ENCODE measurements around the gene LCMT2.
"Not testable (repeated sequence)": the region's sequence is repeated elsewhere in the genome, so short reads cannot be mapped to it uniquely, and the experiment has no call there.

LCMT2 gene

GRCh38 chr15:43294091-43294706 lies 36.2 kb downstream of the LCMT2 start:
- no peaks in the 10 kb centered on the region for H3K27me3 ChIP-seq (ENCODE audit: control insufficient read depth, insufficient read depth, low read length)
- no peaks in the 10 kb centered on the region for H3K4me1 ChIP-seq (ENCODE audit: control insufficient read depth, insufficient read depth, low read length)
- H3K36me3 ChIP-seq (ENCODE audit: control insufficient read depth, insufficient read depth, low read length), result no peaks in the 10 kb centered on the region
- H3K4me3 ChIP-seq (ENCODE audit: low read length), result no peak overlapping the region
- no peak overlapping the region for H3K27ac ChIP-seq (ENCODE audit: low read depth, low read length)
- H3K9ac ChIP-seq (ENCODE audit: low read length), result no peak overlapping the region

- H3K4me3 ChIP-seq (ENCODE audit: low read length), result no peak overlapping the region
- H3K4me1 ChIP-seq (ENCODE audit: control insufficient read depth, insufficient read depth, low read length), result no peaks in the 10 kb centered on the region
- H3K27me3 ChIP-seq (ENCODE audit: control insufficient read depth, insufficient read depth, low read length), result no peaks in the 10 kb centered on the region
- H3K36me3 ChIP-seq (ENCODE audit: control insufficient read depth, insufficient read depth, low read length), result no peaks in the 10 kb centered on the region
- no peak overlapping the region for H3K27ac ChIP-seq (ENCODE audit: low read depth, low read length)
- no peak overlapping the region for H3K9ac ChIP-seq (ENCODE audit: low read length)
Measured at GRCh38 chr15:43293432-43293831, 36.9 kb downstream of the LCMT2 start.

DNA sequence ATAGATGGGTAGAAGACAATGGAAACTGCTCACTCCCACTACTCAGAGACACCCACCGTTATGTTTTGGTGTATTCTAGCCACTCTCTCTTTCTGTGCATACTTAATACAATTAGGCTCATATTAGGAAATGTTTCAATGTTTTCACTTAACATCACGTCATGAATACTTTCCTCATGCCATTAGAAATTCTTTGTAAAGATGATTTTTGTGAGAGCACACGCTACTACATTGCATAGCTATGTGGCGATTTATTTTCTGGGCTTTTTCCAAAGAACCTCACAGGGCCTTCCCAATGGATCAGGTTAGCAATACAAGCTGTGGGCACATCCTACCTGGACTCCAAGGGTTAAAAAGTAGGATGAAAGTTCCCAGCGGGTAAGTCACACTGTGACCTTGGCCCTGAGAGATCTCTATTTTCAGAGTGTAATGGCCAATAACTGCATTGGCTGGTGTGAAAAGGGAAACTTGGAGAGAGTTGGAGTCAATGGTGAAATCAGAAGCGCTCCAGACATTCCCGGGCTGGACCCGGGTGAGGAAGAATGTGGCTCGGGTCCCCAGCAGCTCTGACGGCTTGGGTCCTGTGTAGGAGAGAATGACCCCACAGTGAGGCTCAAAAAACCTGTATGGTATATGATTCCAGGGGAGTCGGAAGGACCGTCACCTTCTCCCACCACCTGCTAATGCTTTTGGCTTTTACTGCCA lies 37.8 kb downstream of the LCMT2 start:
- Histone ChIP-seq H3K4me3 (ENCODE audit: low read length) (no peak overlapping the region), H3K9ac (ENCODE audit: low read length) (no peak overlapping the region), H3K4me1 (ENCODE audit: control insufficient read depth, insufficient read depth, low read length) (no peaks in the 10 kb centered on the region), H3K27ac (ENCODE audit: low read depth, low read length) (no peak overlapping the region), H3K36me3 (ENCODE audit: control insufficient read depth, insufficient read depth, low read length) (no peaks in the 10 kb centered on the region), H3K27me3 (ENCODE audit: control insufficient read depth, insufficient read depth, low read length) (no peaks in the 10 kb centered on the region)

- H3K4me3 ChIP-seq (ENCODE audit: low read length); H3K36me3 ChIP-seq (ENCODE audit: control insufficient read depth, insufficient read depth, low read length); H3K9ac ChIP-seq (ENCODE audit: low read length); H3K27me3 ChIP-seq (ENCODE audit: control insufficient read depth, insufficient read depth, low read length); H3K27ac ChIP-seq (ENCODE audit: low read depth, low read length); H3K4me1 ChIP-seq (ENCODE audit: control insufficient read depth, insufficient read depth, low read length): not testable (repeated sequence)
Measured at GRCh38 chr15:43289656-43290055, 40.7 kb downstream of the LCMT2 start.

DNA sequence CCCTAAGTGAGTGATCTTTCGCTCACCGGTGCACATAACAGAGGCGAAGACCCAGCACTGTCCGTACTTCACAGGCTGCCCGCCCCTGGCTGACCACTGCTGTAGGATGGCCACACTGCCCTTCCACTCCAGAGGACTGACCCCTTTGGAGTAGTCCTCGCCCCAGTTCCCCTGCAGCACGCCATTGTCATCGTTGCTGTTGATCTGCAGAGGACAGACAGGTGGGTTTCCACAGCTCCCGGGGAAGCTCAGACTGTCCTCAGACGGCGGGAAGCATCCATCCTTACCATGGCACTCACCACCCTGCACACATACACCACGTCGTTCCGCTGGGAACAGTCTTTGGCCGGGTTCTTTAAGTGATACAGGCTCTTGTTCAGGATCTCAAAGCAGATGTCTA lies 43.1 kb downstream of the LCMT2 start:
- Histone ChIP-seq H3K4me1 (ENCODE audit: control insufficient read depth, insufficient read depth, low read length) (no peaks in the 10 kb centered on the region), H3K9ac (ENCODE audit: low read length) (no peak overlapping the region), H3K27me3 (ENCODE audit: control insufficient read depth, insufficient read depth, low read length) (no peaks in the 10 kb centered on the region), H3K36me3 (ENCODE audit: control insufficient read depth, insufficient read depth, low read length) (no peaks in the 10 kb centered on the region), H3K27ac (ENCODE audit: low read depth, low read length) (no peak overlapping the region), H3K4me3 (ENCODE audit: low read length) (no peak overlapping the region)

GRCh38 chr15:43286074-43286473 lies 44.3 kb downstream of the LCMT2 start:
- H3K36me3 ChIP-seq (ENCODE audit: control insufficient read depth, insufficient read depth, low read length), result no peaks in the 10 kb centered on the region

DNA sequence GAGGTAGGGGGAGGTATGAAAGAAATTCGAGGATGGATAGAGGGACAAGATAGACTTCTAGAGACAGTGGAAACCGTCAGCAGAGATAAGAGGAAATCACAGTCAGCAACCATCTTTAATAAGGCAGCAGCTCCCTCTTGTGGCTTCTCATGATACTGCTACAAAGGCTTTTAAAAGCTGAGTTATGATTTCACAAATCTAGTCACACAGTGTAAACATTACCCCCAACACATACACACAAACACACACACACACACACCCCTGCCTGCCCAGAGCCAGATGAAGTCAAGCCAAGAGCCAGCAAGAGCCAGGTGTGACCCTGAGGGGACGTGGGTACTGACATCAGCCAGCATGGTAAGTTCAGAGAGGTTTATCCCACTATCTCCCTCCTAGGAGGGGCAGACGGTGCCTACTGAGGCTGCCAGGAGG lies 44.8 kb downstream of the LCMT2 start:
- Histone ChIP-seq H3K27ac (ENCODE audit: low read depth, low read length) (no peak overlapping the region), H3K4me1 (ENCODE audit: control insufficient read depth, insufficient read depth, low read length) (no peaks in the 10 kb centered on the region), H3K27me3 (ENCODE audit: control insufficient read depth, insufficient read depth, low read length) (no peaks in the 10 kb centered on the region), H3K4me3 (ENCODE audit: low read length) (no peak overlapping the region), H3K36me3 (ENCODE audit: control insufficient read depth, insufficient read depth, low read length) (no peaks in the 10 kb centered on the region), H3K9ac (ENCODE audit: low read length) (no peak overlapping the region)

More at GRCh38 chr15:43286074-43286473, 44.3 kb downstream of the LCMT2 start:
- Histone ChIP-seq H3K9ac (ENCODE audit: low read length) (no peak overlapping the region), H3K4me1 (ENCODE audit: control insufficient read depth, insufficient read depth, low read length) (no peaks in the 10 kb centered on the region), H3K4me3 (ENCODE audit: low read length) (no peak overlapping the region), H3K27me3 (ENCODE audit: control insufficient read depth, insufficient read depth, low read length) (no peaks in the 10 kb centered on the region), H3K27ac (ENCODE audit: low read depth, low read length) (no peak overlapping the region)

GRCh38 chr15:43283526-43283925 lies 46.8 kb downstream of the LCMT2 start:
- Histone ChIP-seq H3K27me3 (ENCODE audit: control insufficient read depth, insufficient read depth, low read length) (no peaks in the 10 kb centered on the region), H3K27ac (ENCODE audit: low read depth, low read length) (no peak overlapping the region), H3K9ac (ENCODE audit: low read length) (no peak overlapping the region), H3K4me3 (ENCODE audit: low read length) (no peak overlapping the region), H3K4me1 (ENCODE audit: control insufficient read depth, insufficient read depth, low read length) (no peaks in the 10 kb centered on the region), H3K36me3 (ENCODE audit: control insufficient read depth, insufficient read depth, low read length) (no peaks in the 10 kb centered on the region)

- H3K36me3 ChIP-seq (ENCODE audit: control insufficient read depth, insufficient read depth, low read length), result no peaks in the 10 kb centered on the region
- H3K27me3 ChIP-seq (ENCODE audit: control insufficient read depth, insufficient read depth, low read length), result no peaks in the 10 kb centered on the region
- no peaks in the 10 kb centered on the region for H3K4me1 ChIP-seq (ENCODE audit: control insufficient read depth, insufficient read depth, low read length)
- H3K4me3 ChIP-seq (ENCODE audit: low read length), result no peak overlapping the region
- no peak overlapping the region for H3K9ac ChIP-seq (ENCODE audit: low read length)
- H3K27ac ChIP-seq (ENCODE audit: low read depth, low read length), result no peak overlapping the region
Measured at GRCh38 chr15:43281926-43282602, 48.3 kb downstream of the LCMT2 start.

DNA sequence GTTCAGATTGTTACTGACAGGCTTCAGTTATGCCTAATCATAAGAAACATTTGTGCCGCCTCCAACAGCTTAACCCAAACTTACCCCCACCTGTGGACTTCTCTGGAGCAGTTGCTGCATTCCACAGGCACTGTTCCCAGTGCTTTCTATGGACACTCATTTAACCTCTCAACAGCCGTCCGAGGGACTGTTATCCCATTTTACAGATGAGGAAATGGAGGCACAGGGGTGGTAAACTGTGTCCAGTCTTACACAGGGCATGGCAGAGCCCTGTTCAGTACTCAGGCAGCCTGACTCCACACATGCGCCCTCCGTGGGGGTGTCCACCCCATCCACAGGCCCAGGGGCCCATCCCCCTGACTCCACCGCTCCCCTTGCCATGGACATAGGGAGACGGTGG lies 49.4 kb downstream of the LCMT2 start:
- Histone ChIP-seq H3K4me3 (ENCODE audit: low read length) (no peak overlapping the region), H3K4me1 (ENCODE audit: control insufficient read depth, insufficient read depth, low read length) (no peaks in the 10 kb centered on the region), H3K36me3 (ENCODE audit: control insufficient read depth, insufficient read depth, low read length) (no peaks in the 10 kb centered on the region), H3K27me3 (ENCODE audit: control insufficient read depth, insufficient read depth, low read length) (no peaks in the 10 kb centered on the region), H3K27ac (ENCODE audit: low read depth, low read length) (no peak overlapping the region), H3K9ac (ENCODE audit: low read length) (no peak overlapping the region)

GRCh38 chr15:43279496-43279895 lies 50.9 kb downstream of the LCMT2 start:
- Histone ChIP-seq H3K4me3 (ENCODE audit: low read length) (no peak overlapping the region), H3K9ac (ENCODE audit: low read length) (no peak overlapping the region), H3K4me1 (ENCODE audit: control insufficient read depth, insufficient read depth, low read length) (no peaks in the 10 kb centered on the region), H3K27me3 (ENCODE audit: control insufficient read depth, insufficient read depth, low read length) (no peaks in the 10 kb centered on the region), H3K27ac (ENCODE audit: low read depth, low read length) (no peak overlapping the region), H3K36me3 (ENCODE audit: control insufficient read depth, insufficient read depth, low read length) (no peaks in the 10 kb centered on the region)

GRCh38 chr15:43278869-43279268 lies 51.5 kb downstream of the LCMT2 start:
- H3K36me3 ChIP-seq (ENCODE audit: control insufficient read depth, insufficient read depth, low read length), result no peaks in the 10 kb centered on the region
- H3K4me1 ChIP-seq (ENCODE audit: control insufficient read depth, insufficient read depth, low read length), result no peaks in the 10 kb centered on the region
- H3K27ac ChIP-seq (ENCODE audit: low read depth, low read length), result no peak overlapping the region
- H3K9ac ChIP-seq (ENCODE audit: low read length), result no peak overlapping the region
- no peaks in the 10 kb centered on the region for H3K27me3 ChIP-seq (ENCODE audit: control insufficient read depth, insufficient read depth, low read length)
- H3K4me3 ChIP-seq (ENCODE audit: low read length), result no peak overlapping the region
